ENCODE measurements around the gene LYRM7.
"Not testable (repeated sequence)": the region's sequence is repeated elsewhere in the genome, so short reads cannot be mapped to it uniquely, and the experiment has no call there.

Gene LYRM7

GRCh38 chr5:131171276-131171810 lies 599 bp downstream of the LYRM7 start:
- no peak for TF ChIP-seq CTCF (IDR thresholded peaks at IDR 0.05; ENCODE audit: control insufficient read depth, insufficient read depth, low read depth, low read length, missing control alignments)
- no peak for DNase-seq (ENCODE audit: low read depth)
- H3K4me3 ChIP-seq (ENCODE audit: control insufficient read depth, low read depth, low read length) = peak overlapping the region; percentile 78

GRCh38 chr5:131180407-131180806 lies 9.7 kb downstream of the LYRM7 start:
- no peak overlapping the region for H3K4me3 ChIP-seq (ENCODE audit: control insufficient read depth, low read depth, low read length)
- no peak for DNase-seq (ENCODE audit: low read depth)
- TF ChIP-seq CTCF (IDR thresholded peaks at IDR 0.05; ENCODE audit: control insufficient read depth, insufficient read depth, low read depth, low read length, missing control alignments) = no peak

GRCh38 chr5:131182839-131183238 lies 12.1 kb downstream of the LYRM7 start:
- DNase-seq (ENCODE audit: low read depth) = no peak
- TF ChIP-seq CTCF (IDR thresholded peaks at IDR 0.05; ENCODE audit: control insufficient read depth, insufficient read depth, low read depth, low read length, missing control alignments) = no peak
- H3K4me3 ChIP-seq (ENCODE audit: control insufficient read depth, low read depth, low read length) = no peak overlapping the region

GRCh38 chr5:131185523-131186104 lies 14.9 kb downstream of the LYRM7 start:
- DNase-seq (ENCODE audit: low read depth) = no peak
- TF ChIP-seq CTCF (IDR thresholded peaks at IDR 0.05; ENCODE audit: control insufficient read depth, insufficient read depth, low read depth, low read length, missing control alignments) = no peak
- no peak overlapping the region for H3K4me3 ChIP-seq (ENCODE audit: control insufficient read depth, low read depth, low read length)

GRCh38 chr5:131186561-131187256 lies 16.0 kb downstream of the LYRM7 start:
- H3K4me3 ChIP-seq (ENCODE audit: control insufficient read depth, low read depth, low read length) = no peak overlapping the region
- no peak for DNase-seq (ENCODE audit: low read depth)
- TF ChIP-seq CTCF (IDR thresholded peaks at IDR 0.05; ENCODE audit: control insufficient read depth, insufficient read depth, low read depth, low read length, missing control alignments) = no peak

- no peak for TF ChIP-seq CTCF (IDR thresholded peaks at IDR 0.05; ENCODE audit: control insufficient read depth, insufficient read depth, low read depth, low read length, missing control alignments)
- DNase-seq (ENCODE audit: low read depth) = no peak
- H3K4me3 ChIP-seq (ENCODE audit: control insufficient read depth, low read depth, low read length) = no peak overlapping the region
Measured at GRCh38 chr5:131193106-131193505, 22.4 kb downstream of the LYRM7 start.

- not testable (repeated sequence) for H3K4me3 ChIP-seq (ENCODE audit: control insufficient read depth, low read depth, low read length); DNase-seq (ENCODE audit: low read depth)
Measured at GRCh38 chr5:131193897-131194296, 23.2 kb downstream of the LYRM7 start.

All from AG09309 (cell line).